IMR-90 (cell line): Measurements from ENCODE around the gene MRPL48. TPM values are rescaled to one million over a fixed set of nuclear protein-coding genes. Genes with fewer than 3 reads are reported as not detected.

Experiments used
- polyA plus RNA-seq, 3 experiments: library from polyadenylated mRNA; depleted of rRNA; stranded (reverse); fragments of >200 nt; gene quantifications; 2 replicates each; pipeline ENCODE4 v1.2.3, GENCODE V29; 2012; ENCODE audit warnings: low replicate concordance in 1 of 3
- total RNA-seq: library from RNA; depleted of rRNA; stranded (reverse); fragments of >200 nt; gene quantifications from 2 replicates; pipeline ENCODE4 v1.2.3, GENCODE V29; 2012; rRNA removed

Gene MRPL48
- total and polyA plus RNA-seq, 2 of the 4 experiments (the other 2 are of a cell fraction): 24.0 to 29.4 TPM

Other genes starting within 250 kb of the MRPL48 start
- gene FAM168A, start 189.8 kb upstream of the MRPL48 start, total RNA-seq: 13.1 and 13.6 TPM in 2 replicates
- 22.8 and 25.9 TPM in 2 replicates for gene FAM168A, start 189.8 kb upstream of the MRPL48 start, polyA plus RNA-seq (2012; rRNA removed)
- under 0.01 and 0.36 TPM in 2 replicates for gene PLEKHB1, start 141.3 kb upstream of the MRPL48 start, total RNA-seq
- 0.79 and 0.86 TPM in 2 replicates for gene PLEKHB1, start 141.3 kb upstream of the MRPL48 start, polyA plus RNA-seq (2012; rRNA removed)
- gene RAB6A, start 26.8 kb upstream of the MRPL48 start, total RNA-seq: 81.0 and 120 TPM in 2 replicates
- 57.9 and 65.5 TPM in 2 replicates for gene RAB6A, start 26.8 kb upstream of the MRPL48 start, polyA plus RNA-seq (2012; rRNA removed)
- 78.0 and 95.5 TPM in 2 replicates for gene COA4, start 89.0 kb downstream of the MRPL48 start, total RNA-seq
- 97.4 and 117 TPM in 2 replicates for gene COA4, start 89.0 kb downstream of the MRPL48 start, polyA plus RNA-seq (2012; rRNA removed)
- gene PAAF1, start 89.1 kb downstream of the MRPL48 start, total RNA-seq: 15.0 and 15.1 TPM in 2 replicates
- 12.6 and 16.4 TPM in 2 replicates for gene PAAF1, start 89.1 kb downstream of the MRPL48 start, polyA plus RNA-seq (2012; rRNA removed)
- 0.18 and 0.28 TPM in 2 replicates for gene DNAJB13, start 163.2 kb downstream of the MRPL48 start, total RNA-seq
- gene DNAJB13, start 163.2 kb downstream of the MRPL48 start, polyA plus RNA-seq (2012; rRNA removed): 0.10 and 0.48 TPM in 2 replicates
- gene UCP2, start 195.0 kb downstream of the MRPL48 start, total RNA-seq: 2.0 and 2.2 TPM in 2 replicates
- gene UCP2, start 195.0 kb downstream of the MRPL48 start, polyA plus RNA-seq (2012; rRNA removed): 11.9 and 12.0 TPM in 2 replicates
- under 0.01 TPM in 2 replicates for gene UCP3, start 221.2 kb downstream of the MRPL48 start, total RNA-seq
- gene UCP3, start 221.2 kb downstream of the MRPL48 start, polyA plus RNA-seq (2012; rRNA removed): 0.80 TPM in 2 replicates